Nephron (organoid): Measurements from ENCODE around the gene ARL13B.
"Not testable (repeated sequence)": the region's sequence is repeated elsewhere in the genome, so short reads cannot be mapped to it uniquely, and the experiment has no call there.

Experiments used
- H3K27ac Mint-ChIP-seq, 3 experiments: 2 replicates each; pipeline ENCODE4 v1.8.0; 2020; ENCODE audit warnings: mixed read lengths in 3 of 3, mild to moderate bottlenecking in 2 of 3, moderate library complexity in 1 of 3
- H3K27me3 Mint-ChIP-seq: 2 replicates; pipeline ENCODE4 v1.8.0; 2021; ENCODE audit warnings: low read depth, mild to moderate bottlenecking, moderate library complexity, mixed read lengths
- H3K36me3 Mint-ChIP-seq: 2 replicates; pipeline ENCODE4 v1.8.0; 2020; ENCODE audit warnings: low read depth, mixed read lengths
- H3K4me1 Mint-ChIP-seq: 2 replicates; pipeline ENCODE4 v1.8.0; 2020; ENCODE audit warnings: mixed read lengths
- H3K4me3 Mint-ChIP-seq, 3 experiments: 2 replicates each; pipeline ENCODE4 v1.8.0; 2020; ENCODE audit warnings: mild to moderate bottlenecking in 3 of 3, mixed read lengths in 3 of 3, moderate library complexity in 2 of 3
- H3K9me3 Mint-ChIP-seq: 2 replicates; pipeline ENCODE4 v1.8.0; 2020; ENCODE audit warnings: mixed read lengths
- TF ChIP-seq, protein P1 (sequence below), 3 experiments: fragments of 200-600 bp; sonication (generic); IDR thresholded peaks; one replicate each; pipeline ENCODE4 v1.5.0; 2021; ENCODE audit warnings: antibody characterized with exemption in 3 of 3; ENCODE audit not compliant: unreplicated experiment in 3 of 3

ARL13B gene

DNA sequence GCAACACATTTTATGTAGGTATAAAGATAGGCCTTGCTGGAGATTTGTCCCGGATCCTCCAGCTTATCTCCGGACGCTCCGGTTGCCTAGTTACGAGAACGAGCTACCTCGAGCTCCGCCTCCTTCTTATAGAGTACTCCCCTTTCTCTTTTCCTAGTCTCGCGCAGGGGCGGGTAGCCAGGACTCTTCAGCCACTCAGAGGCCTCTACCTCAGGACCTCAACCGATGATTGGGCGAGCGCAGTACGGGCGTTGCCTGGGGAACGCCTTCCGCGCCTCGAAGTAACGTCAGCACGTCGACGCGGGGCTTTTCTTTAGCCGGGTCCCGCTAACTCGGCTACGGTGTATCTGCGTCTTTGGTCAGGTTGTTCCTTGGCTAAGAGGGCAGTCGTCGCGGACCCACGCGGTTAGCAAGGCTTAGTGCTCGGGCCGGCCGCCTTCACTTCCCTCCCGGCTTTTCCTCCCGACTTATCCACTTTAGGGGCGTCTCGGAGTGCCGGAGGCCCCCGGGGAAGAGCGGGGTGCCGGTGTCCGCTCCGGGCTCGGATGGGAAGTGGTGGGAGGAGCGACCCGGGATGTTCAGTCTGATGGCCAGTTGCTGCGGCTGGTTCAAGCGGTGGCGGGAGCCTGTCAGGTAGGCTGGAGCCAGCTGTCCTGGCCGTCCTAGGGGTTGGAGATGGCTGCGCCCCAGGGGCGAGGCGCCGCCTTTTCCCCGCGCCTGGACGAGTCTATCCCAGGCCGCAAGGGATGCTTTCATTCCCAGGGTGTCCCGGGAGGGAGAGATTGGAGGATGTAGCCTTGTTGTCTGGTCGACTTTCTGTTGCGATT, at the start of gene ARL13B:
TSS of gene ARL13B (plus strand) at position 306 of the 827 bp plus-strand sequence. CDS start at position 575, 269 bp downstream.
- TF ChIP-seq, protein P1, sequence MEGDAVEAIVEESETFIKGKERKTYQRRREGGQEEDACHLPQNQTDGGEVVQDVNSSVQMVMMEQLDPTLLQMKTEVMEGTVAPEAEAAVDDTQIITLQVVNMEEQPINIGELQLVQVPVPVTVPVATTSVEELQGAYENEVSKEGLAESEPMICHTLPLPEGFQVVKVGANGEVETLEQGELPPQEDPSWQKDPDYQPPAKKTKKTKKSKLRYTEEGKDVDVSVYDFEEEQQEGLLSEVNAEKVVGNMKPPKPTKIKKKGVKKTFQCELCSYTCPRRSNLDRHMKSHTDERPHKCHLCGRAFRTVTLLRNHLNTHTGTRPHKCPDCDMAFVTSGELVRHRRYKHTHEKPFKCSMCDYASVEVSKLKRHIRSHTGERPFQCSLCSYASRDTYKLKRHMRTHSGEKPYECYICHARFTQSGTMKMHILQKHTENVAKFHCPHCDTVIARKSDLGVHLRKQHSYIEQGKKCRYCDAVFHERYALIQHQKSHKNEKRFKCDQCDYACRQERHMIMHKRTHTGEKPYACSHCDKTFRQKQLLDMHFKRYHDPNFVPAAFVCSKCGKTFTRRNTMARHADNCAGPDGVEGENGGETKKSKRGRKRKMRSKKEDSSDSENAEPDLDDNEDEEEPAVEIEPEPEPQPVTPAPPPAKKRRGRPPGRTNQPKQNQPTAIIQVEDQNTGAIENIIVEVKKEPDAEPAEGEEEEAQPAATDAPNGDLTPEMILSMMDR (IDR thresholded peaks at IDR 0.05; ENCODE audit: unreplicated experiment in 3 of 3): no peak
- Mint-ChIP-seq H3K27me3 (no peaks in the 10 kb centered on the region), H3K9me3 (no peaks in the 10 kb centered on the region), H3K36me3 (no peaks in the 10 kb centered on the region), H3K4me3 (peak within 1 kb of the TSS; percentile 89 to 93 (median 89)), H3K27ac (peak within 1 kb of the TSS; percentile 47 to 87 (median 74)), H3K4me1 (peaks cover 26% of the 10 kb centered on the region)

DNA sequence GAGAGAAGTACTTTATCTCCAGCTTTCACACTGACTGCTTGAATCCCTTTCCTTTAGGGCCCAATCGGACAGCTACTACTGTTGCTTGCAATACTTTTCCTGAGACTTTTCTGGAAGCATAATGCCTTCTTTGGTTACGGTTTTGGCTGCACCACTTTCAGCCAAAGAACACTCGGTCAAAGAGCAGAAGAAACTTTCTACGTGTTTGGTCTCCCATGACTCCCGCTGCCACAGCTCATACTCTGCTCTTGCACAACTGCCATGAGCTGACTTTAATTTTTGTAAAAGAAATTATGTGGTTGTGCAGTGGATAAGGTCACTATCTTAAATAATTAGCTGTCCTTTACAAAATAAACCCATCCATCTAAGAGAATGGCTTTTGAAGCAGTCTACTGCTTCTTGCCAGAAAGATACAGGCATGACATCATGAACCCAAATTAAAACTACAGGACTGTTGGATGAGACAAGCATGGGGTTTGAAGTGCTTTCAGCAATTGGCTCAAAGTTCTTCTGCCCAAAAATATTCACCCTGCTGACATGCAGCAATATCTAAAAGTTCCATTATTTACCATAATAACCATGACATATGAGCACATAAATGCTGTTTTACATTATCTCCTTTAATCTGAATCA, 48.2 kb upstream of the ARL13B start:
- H3K36me3 Mint-ChIP-seq: peaks cover 3% of the 10 kb centered on the region
- no peaks in the 10 kb centered on the region for H3K4me1 Mint-ChIP-seq
- H3K4me3 Mint-ChIP-seq: no peak overlapping the region
- no peak overlapping the region for H3K27ac Mint-ChIP-seq
- no peaks in the 10 kb centered on the region for H3K27me3 Mint-ChIP-seq
- TF ChIP-seq, protein P1 (IDR thresholded peaks at IDR 0.05; ENCODE audit: unreplicated experiment in 3 of 3): no peak
- H3K9me3 Mint-ChIP-seq: peaks cover under 1% of the 10 kb centered on the region

DNA sequence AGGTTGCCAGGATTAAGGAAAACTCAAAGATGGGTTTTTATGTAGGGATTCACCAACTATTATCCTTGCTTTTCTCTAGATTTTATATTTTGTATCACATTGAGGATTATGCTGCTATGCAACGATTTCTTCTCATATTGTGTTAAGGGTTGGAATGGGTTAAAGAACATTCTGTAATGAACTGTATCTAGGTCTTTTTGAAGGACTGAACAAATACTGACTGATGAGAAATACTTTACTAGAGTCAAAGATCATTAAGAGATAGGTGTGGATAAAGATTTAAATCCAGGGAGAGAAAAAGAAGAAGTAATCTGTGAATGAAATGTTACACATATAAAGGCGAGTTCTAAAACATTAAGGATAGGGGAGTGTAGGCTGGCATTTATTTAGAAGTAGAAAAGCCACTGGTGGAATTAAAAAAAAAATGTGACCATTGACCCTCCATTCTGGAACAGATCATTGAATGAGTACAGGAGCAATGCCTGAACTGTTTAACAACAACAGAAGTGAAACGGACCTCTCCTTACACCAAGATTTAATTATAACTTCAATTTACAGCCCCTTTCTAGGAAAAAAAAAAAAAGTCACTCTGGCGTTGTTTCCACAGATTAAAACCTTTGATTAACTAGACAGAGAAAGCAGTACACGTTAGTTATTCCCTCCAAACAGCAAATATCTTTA, 45.4 kb upstream of the ARL13B start:
- H3K4me3 Mint-ChIP-seq: no peak overlapping the region
- H3K4me1 Mint-ChIP-seq: no peaks in the 10 kb centered on the region
- no peaks in the 10 kb centered on the region for H3K36me3 Mint-ChIP-seq
- peaks cover 4% of the 10 kb centered on the region for H3K9me3 Mint-ChIP-seq
- H3K27me3 Mint-ChIP-seq: no peaks in the 10 kb centered on the region
- H3K27ac Mint-ChIP-seq: no peak overlapping the region
- TF ChIP-seq, protein P1 (IDR thresholded peaks at IDR 0.05; ENCODE audit: unreplicated experiment in 3 of 3): no peak

DNA sequence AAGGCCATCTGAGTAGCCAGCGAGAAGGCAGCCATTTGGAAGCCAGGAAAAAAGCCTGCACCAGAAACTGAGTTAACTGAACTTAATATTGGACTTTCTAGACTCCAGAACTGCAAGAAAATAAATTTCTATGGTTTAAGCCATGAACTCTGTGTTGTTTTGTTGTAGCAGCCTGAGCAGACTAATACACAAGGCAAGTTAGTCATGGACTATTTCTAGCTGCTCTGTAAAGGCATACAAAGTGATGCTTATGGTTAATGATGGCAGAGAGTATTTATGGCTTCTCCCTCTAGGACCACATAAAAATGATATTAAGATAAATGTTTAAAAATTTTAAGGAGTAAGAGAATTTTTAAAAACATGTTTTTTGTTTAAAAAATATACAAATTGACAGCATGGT, 43.4 kb upstream of the ARL13B start:
- H3K27ac Mint-ChIP-seq: no peak overlapping the region
- H3K27me3 Mint-ChIP-seq: no peaks in the 10 kb centered on the region
- peaks cover 4% of the 10 kb centered on the region for H3K9me3 Mint-ChIP-seq
- no peak overlapping the region for H3K4me3 Mint-ChIP-seq
- no peaks in the 10 kb centered on the region for H3K4me1 Mint-ChIP-seq
- no peaks in the 10 kb centered on the region for H3K36me3 Mint-ChIP-seq
- TF ChIP-seq, protein P1 (IDR thresholded peaks at IDR 0.05; ENCODE audit: unreplicated experiment in 3 of 3): no peak

DNA sequence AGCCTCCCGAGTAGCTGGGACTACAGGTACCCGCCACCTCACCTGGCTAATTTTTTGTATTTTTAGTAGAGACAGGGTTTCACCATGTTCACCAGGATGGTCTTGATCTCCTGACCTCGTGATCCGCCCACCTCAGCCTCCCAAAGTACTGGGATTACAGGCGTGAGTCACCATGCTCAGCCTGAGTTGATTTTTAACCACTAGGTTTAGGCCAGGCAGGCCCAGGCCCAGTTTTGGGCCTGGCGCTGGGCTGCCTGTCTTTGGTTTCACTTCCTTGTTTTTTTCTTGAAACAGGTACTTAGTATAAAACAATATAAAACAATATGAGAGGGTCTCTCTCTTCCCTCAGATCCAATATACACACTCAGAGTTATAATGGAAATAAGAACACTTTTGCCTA, 42.5 kb upstream of the ARL13B start:
- not testable (repeated sequence) for H3K27me3 Mint-ChIP-seq, H3K4me3 Mint-ChIP-seq, H3K4me1 Mint-ChIP-seq, H3K36me3 Mint-ChIP-seq, H3K27ac Mint-ChIP-seq, H3K9me3 Mint-ChIP-seq

DNA sequence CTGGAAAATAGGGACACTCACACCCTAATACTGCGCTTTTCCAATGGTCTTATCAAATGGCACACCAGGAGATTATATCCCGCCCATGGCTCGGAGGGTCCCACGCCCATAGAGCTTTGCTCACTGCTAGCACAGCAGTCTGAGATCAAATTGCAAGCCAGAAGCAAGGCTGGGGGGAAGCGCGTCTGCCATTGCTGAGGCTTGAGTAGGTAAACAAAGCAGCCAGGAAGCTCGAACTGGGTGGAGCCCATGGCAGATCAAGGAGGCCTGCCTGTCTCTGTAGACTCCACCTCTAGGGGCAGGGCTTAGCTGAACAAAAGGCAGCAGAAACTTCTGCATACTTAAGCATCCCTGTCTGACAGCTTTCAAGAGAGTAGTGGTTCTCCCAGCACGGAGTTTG, 30.0 kb upstream of the ARL13B start:
- not testable (repeated sequence) for H3K4me3 Mint-ChIP-seq, H3K27me3 Mint-ChIP-seq

More for the DNA sequence above, 30.0 kb upstream of the ARL13B start:
- H3K27ac Mint-ChIP-seq, H3K4me1 Mint-ChIP-seq, H3K36me3 Mint-ChIP-seq: not testable (repeated sequence)
- H3K9me3 Mint-ChIP-seq: peaks cover 62% of the 10 kb centered on the region
